CD4-positive, alpha-beta T cell treated with Interleukin-4 for 4 hours (primary cell): ENCODE results near the gene TTC22.

ENCODE experiments used
- DNase-seq: peaks from one replicate; pipeline ENCODE4 v3.0.0-alpha.2; 2020

Gene TTC22

DNA sequence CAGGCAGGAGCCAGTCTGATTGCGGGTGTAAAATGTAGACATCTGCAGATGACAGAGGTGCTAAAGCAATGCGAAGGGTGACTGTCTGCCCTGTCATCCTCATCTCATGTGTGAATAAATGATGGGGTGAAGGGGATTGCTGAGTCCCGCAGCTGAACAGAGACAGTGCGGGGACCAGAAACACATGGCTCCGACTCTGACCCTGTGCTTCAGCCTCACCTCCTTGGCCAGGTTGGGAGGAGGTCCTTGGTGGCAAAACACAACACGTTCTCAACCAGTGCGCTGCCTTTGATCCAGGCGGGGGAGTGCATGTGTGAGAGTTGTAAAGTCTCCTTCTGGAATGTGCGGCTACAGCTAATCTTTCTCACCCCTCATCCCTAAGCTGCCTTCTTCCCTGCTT lies 32.0 kb upstream of the TTC22 start:
- no peak for DNase-seq

DNA sequence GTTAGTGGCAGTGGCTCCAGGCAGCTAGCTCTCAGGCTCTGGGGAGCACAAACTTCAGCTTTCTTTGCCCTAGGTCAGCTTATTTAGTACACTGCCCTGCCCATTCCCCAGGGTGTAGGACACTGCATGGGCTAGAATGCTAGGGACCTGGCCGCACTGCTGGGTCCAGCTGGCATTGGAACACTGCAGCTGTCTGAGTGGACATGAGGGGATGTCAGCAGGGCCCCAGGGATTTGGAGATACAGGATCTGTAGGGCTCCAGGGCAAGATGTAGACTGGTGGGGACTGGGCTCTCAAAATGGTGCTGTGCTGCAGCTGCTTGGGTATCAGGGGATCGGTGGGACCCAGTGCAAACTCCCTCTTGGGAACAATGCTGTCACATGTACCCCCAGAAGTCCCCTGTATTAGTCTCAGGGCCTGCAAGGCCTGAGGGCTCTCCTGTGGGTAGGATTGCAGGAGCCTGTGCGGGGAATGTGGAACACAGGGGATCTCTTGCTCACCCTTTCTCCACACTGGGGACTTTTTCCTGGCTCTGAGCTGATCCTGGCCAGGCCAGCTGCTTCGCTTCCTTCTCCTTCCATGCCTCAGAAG lies 25.2 kb upstream of the TTC22 start:
- no peak for DNase-seq

DNA sequence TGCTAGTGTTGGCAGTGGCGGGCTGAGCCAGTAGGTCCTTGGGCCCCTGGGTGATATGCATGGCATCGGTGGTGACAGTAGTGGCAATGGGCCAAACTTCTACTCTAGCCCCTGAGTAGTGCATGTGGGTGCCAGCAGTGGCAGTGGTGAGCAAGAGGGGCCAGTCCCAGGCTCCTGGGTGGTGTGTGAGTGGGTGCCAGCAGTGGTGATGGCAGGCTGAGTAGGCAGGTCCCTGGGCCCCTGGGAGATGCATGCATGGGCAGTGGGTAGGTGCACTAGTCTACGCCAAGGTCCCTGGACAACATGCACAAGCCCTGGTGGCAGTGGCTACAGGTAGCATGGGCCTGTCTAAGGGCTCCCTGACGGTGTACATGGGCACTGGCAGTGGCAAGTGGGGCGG lies 24.6 kb upstream of the TTC22 start:
- DNase-seq, result no peak

DNA sequence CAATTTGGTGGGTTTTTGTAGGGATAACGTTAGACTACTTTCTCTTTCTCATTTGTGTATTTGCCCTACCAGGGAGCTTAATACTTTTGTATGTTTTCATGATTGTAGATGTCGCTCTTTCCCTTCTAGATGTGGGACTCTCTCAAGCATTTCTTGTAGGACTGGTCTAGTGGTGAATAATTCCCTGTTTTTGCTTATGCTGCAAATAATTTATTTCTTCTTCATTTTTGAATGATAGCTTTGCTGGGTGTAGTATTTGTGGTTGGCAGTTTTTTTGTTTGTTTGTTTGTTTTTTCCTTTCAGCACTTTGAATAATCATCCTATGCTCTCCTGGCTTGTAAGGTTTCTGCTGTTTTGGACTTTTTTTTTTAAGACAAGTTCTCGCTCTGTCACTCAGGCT lies 22.5 kb upstream of the TTC22 start:
- no peak for DNase-seq

DNA sequence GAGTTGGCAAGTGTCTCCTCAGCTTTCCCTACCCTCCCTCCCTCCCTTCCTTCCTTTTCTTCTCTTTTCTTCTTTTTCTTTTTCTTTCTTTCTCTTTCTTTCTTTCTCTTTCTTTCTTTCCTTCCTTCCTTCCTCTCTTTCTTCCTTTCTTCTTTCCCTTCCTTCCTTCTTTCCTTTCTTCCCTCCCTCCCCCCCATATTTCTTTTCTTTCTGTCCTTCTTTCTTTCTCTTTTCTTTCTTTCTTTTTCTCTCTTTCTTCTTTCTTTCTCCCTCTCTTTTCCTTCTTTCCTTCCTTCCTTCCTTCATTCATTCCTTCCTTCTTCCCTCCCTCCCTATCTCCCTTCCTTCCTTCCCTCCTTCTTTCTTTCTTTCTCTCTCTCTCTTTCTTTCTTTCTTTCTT lies 18.6 kb upstream of the TTC22 start:
- no peak for DNase-seq

DNA sequence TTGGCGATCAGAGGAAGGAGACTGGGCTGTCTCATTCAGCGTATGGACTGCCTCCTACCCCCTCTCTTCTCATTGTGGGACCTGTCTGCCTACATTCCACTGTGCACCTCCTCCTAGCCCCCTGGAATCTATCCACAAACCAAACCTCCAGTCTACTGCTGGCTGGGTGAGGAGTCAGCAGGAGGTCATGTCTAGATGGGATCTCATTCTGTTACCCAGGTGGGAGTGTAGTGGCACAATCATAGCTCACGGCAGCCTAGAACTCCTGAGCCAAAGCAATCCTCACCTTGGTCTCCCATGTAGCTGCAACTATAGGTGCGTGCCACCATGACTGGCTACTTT lies 18.0 kb upstream of the TTC22 start:
- DNase-seq, result no peak

DNA sequence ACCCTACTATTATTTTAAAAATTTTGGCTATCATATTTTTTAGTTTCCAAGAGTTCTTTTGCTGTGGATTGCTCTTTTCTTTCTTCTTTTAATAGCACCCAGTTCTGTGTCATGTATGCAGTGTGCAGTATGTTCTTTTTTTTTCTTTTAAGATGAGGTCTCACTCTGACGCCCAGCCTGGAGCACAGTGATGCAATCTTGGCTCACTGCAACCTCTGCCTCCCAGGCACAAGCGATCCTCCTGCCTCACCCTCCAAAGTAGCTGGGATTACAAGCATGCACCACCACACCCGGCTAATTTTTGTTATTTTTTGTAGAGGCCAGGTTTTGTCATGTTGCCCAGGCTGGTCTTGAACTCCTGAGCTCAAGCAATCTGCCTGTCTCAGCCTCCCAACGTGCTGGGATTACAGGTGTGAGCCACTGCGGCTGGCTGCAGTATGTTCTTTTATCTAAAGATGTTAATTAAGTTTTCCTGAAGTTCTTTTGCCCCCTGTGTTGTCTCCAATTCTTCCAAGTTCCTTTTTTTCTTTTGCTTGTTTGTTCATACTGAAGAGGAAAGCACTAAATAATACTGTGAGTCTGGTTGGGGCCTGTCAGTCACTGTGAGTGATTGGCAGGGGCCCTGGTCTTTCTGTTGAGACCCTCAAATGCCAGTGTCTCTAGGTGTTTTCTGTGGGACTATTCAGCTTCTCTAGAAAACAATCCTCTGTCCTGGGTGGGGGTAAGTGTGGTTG lies 17.5 kb upstream of the TTC22 start:
- DNase-seq, result no peak

DNA sequence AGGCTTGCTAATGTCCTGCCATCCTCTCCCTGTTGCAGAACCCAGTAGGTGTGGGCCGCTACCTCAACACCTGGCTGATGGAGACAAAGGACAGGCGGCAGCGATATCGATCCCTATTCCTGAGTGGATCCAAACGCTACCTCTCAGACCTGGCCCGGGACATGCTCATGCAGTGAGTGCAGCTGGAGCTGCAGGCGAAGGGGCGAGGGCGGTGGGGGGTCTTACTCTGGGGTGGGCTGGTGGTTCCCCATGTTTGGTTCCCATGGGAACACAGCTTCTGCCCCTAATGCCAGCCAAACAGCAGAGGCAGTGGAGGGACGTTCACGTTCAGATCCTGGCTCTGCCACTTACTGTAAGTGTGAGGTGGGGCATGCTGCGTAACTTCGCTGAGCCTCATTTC lies 15.8 kb upstream of the TTC22 start:
- DNase-seq, result no peak

DNA sequence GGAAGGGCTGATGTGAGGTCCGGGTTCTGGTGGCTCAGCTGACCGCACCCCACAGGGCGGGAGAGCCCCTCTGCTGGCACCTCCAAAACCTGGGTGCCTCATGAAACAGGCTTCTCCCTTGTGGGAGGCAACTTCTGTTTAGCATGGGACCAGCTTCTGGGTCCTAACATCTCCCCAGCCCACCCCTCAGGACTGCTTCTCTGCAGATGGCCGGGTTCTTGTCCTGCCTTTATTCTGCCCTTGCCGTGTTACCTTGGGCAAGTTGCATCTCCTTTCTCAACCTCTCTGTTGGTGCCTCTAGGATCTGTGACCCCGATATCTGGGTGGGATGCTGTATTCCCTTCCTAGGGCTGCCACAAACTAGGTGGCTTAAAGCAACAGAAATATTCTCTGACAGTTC lies 15.0 kb upstream of the TTC22 start:
- no peak for DNase-seq

DNA sequence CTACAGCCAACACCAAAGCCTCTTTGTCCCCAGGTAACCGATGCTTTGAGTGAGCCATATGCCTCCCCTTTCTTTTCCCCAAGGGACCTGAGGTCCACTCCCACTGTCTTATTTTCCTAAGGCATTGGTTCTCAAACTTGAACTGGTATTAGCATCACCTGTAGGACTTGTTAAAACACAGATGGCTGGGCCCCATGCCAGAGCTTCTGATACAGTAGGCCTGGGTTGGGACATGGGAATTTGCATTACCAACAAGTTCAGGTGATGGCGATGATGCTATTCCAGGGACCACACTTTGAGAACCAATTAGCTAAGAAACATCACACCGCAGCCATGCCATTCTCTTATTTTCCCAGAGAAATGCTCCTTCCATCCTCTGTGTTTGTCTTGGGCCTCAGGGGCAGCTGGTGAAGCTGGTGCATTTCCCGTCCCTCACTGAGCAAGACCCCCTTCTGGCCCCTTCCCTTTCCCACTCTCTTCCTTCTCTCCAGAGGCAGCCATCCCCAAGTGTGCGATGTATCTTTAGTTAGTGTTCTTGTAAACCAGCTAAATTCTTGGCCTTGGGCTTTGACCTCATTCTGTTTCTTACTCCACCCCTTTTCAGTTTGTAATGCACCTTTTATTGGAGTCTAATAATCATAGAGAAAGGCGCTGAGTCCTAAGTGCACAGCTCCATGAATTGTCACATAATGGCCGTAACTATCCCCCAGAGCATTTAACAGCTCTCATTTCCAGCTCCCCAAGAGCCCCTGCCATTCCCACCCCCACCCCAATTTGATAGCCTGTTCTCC lies 14.2 kb upstream of the TTC22 start:
- DNase-seq, result no peak

DNA sequence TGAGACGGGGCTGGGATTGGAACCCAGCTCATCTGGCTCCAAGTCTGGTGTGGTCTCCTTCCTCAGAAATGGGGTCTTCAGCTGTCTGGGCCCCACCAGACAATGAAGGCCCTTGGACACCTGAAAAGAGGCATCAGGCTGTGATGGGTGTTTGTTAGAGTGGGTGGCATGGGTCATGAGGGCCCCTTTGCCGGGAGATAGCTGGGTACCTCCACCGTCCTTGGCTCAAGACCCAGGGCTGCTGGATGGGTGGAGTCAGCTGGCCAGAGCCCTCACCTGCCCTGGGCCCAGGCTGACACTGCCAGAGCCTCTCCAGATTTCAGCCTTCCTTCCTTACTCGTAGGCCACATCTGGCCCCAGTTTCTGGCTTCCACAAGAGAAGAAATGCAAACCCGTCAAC lies 13.4 kb upstream of the TTC22 start:
- no peak for DNase-seq

DNA sequence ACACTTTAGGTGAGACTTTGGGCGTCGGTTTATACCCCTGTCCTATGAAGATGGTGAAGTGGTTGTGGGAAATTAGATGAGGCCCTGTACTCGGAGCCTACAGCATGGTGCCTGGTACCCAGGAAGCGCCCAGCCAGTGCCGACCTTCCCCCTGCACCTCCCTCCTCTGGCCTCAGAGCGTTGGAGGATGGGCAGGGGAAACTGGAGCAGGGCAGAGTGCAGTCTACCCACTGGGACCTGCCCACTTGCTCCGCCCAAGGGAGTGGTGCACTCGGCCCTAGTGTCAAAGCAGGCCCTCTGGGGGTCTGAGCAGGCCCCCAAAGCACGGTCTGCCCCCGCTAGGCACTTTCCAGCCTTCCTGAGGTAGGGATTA lies 13.0 kb upstream of the TTC22 start:
- no peak for DNase-seq

DNA sequence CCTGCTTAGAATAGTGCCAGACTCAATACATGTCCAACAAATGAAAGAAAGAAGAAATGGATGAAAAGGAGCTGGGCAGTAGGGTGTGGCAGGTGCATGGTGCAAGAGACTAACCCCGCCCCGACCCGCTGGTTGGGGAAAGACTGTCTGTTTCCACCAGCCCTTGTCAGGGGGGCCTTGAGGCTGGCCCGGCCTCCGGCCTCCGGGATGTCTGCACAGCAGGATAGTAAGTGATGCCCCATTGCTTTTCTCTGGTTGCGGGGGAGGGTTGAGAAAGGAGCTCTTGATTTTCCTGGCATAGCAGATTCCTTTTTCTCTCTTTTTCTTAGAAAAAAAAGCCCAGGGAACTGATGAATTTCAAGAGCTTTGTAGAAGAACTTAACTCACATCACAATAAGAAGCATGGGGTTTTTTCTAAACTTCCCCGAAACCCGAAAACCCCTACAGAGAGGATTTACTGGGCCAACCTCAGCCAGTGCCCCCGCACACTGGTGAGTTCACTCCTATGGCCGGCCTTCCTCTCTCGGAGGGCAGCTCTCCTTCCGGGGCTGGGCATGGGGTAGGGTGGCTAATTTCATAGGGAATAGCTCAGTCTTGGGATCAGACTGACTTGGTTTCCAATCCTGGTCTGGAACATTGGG lies 12.5 kb upstream of the TTC22 start:
- no peak for DNase-seq

DNA sequence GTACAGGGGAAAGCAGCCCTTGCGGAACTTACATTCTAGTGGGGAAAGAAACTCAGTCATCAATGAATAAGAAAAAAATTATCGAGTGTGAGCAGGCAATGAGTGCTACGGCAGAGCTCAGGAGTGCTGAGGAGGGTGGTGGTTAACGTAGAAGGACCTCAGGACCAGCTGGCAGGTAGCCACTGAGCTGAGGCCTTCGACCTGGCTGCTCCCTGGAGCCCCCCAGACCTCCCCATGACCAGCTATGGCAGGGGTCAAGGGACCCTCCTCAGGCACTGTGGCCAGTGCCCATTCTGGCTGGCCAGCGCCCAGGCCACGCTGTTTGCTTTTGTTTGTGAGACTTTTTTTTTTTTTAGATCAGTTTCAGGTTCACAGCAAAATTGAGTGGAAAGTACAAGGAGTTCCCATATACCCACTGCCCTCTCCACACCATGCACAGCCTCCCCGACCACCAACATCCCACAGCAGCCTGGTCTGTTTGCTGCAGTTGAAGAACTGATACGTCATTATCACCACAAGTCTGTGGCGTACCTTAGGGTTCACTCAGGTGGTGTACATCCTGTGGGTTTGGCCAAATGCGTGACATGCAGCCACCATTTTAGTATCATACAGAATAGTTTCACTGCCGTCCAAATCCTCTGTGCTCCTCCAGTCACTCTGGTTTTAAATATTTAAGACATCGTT lies 11.8 kb upstream of the TTC22 start:
- no peak for DNase-seq

DNA sequence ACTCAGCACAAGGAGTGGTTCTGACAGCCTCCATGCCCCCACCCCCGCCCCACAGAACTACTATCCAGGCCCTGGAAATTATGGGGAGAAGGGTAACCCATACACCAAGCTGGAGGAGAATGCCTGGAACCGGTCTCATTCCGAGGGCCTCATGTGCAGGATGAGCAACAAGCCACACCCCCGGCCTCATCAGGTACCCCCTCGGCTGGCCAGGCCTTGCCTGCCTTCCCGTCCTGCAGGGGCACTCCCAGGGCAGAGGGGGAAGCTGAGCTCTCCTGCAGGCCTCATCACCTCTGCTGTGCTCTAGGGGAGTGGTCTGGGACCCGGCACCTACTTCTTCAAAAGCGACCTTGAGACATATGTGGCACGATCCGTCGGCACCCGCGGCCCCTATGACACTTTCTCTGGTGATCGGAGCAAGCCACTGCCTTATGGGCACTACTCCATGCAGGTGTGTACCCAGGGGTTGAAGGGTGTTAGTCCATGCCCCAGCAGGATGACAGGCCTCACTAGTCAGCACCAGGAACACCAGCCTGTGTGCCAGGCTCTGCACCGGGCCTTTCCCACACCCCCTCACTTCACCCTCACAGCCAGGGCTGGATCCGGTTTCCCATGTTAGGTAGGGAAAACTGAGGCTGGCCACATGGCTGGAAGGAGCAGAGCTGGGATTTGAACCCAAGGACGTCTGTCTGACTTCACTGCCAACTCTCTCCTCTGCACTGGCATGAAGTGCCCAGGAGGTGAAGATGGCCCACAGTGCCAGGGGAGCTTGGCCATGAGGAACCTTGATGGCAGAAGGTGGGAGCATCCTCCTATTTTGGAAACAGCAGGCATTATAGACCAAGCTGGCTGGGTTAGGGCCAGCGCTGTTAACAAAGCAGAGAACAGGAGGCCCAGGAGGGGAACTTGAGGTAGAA lies 10.9 kb upstream of the TTC22 start:
- DNase-seq, result no peak

DNA sequence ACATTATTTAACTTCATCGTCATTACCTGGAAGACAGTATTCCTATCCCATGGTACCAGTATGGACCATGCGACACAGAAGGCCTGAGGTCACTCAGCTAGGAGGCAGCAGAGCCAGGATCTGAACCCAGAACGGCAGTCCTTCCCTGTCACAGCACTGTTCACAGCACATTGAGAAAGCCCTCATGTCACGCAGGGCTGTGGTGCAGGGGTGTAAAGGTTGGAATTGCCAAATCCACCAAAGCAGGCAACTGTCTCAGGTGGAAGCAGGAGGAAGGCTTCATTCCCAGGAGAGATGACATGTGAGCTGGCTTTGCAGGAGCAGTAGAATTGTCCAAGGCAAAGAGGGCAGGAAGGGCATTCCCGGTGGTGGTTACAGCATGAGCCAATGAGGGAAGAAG lies 9.9 kb upstream of the TTC22 start:
- DNase-seq, result no peak

DNA sequence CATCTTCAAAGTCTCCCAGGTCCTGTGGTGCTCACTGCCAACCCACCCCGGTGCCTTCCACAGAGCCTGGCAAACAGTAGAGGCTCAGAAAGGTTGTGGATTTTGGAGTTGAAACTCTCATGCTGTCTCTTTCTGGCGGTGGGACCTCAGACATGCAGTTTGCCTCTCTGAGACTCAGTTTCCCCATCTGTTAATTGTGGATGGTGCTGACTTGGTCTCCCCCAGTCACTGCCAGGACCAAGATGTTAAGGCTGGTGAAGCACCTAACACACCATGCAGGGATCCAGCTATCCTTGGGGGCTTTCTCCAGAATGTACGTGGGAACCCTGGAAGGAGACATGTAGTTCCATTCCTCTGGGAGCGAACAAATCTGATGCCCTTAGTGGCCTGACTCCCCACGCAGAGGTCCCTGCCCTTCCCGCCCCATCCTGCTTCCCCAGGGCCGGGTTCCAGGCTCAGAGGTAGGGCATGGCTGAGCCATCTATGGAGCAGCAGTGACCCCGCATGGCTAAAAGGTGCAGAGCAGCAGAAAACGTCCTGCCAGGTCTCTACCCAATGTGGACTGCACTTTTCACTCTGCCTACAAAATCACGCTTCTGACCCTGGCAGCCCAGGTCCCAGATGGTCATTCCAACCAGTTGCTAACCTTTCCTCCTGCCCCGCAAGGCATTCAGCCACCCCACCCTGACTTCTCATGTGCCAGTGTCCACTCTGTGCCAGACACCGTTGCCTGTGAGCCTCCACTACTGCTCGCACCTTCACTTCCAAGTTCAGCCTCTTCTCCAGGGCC lies 9.2 kb upstream of the TTC22 start:
- DNase-seq, result peak; percentile 59

DNA sequence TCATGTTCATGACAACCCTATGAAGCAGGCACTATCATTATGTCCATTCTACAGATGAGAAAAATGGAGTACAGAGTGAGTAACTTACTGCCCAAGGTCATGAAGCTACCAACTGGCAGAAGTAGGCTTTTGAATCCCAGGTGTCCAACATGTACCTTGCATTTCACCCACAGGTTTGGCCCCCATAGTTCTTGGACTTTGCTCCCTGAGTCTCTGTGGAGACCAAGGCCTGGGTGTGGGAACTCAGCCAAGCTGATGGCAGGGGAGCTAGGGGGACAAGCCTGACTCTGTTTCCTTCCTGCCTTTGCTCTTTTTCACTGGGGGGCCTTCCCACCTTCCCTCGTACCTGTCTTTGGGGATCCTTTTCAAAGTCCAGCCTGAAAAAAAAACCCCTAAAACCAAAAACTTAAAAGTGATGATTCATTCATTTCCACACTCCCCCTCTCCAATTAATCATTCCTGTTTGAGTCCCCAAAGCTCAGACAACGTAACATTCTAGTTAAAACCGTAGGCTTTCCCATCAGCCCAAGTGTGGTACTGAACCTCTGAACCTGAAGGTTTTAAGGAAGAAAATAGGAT lies 8.5 kb upstream of the TTC22 start:
- no peak for DNase-seq

DNA sequence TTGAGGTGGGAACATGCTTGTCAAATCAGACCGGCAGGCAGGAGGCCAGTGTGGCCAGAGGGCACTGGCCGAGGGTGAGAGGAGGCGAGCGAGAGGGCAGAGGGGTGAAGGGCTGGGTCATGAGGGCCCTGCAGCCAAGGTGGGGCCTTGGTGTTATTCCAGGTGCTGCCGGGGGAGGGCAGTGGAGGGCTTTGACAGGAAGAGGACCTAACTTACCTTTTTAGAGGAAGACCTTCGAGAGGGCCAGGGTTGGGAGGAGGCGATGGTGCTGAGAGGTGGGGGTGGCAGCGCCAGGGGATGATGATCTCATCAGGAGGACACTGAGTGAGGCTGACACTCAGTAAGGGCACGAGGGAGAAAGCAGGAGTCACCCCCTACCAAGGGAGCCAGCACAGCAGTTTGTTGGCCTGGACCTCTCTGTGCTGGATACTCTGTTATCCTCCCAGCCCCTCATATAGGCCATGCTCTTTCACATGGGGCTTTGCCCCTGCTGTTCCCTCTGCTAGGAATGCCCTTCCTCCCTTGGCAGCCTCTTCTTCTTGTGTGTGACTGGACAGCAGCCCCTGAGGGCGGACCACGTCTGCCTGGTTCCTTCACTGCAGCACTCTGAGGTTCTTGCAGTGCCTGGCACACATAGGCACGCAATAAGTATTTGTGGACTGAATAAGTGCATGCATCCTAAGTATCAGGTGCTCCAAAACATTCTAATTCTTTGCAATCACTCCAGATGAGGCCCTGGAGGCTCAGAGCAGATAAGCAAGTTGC lies 7.5 kb upstream of the TTC22 start:
- DNase-seq, result no peak

DNA sequence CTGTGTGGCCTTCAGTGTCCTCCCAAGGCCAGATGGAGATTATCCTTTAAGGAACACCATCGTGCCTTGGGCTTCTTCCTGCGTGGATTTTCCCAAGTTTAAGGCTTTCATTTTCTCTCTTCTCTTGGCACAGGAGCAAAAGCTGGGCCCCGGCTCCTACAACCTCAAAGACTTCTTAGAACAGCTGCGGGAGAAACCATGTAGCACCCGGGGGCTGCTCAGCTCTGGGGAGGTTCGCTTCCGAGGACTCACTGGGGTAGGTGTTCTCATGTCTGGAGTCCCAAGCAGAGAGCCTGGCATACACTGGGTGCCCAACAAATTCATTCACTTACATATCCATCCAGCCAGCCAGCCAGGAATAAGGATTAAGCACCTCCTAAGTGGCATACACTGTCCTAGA lies 6.6 kb upstream of the TTC22 start:
- no peak for DNase-seq
